ENCODE data around the gene ATP8A2. TPM values are rescaled to one million over a fixed set of nuclear protein-coding genes. Genes with fewer than 3 reads are reported as not detected.

ATP8A2 gene
- total and polyA plus RNA-seq, 2 of the 4 experiments (the other 2 are of a cell fraction), result 0.02 to 0.18 TPM

DNA sequence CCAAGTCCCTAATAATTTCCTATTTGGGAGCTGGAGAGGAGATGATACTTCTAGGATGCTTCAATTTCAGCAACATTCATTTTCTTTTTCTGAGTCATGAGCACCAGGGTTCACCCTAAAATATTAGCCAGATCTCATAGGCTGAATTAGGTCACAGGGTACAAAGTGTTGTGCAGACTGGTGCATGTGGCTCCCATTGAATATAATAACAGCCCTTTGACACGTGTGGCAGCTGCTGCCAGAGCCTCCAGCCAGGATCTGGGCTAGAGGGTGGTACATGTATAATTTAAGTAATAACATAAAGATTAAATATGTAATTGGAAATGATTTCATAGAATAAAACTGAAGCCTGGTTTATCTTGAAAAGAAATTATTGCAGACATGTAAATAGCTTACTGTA, 244.9 kb downstream of the ATP8A2 start:
- H2BK5ac ChIP-seq (ENCODE audit: low read depth, low read length, poor library complexity, severe bottlenecking), result no peak overlapping the region
- ChIA-PET CTCF (no interaction called here), POLR2A (ENCODE audit: unreplicated experiment) (no interaction called here)
- H3K27me3 ChIP-seq (ENCODE audit: control insufficient read depth, insufficient read depth, low read length), result no peaks in the 10 kb centered on the region
- H3K9me3 ChIP-seq (ENCODE audit: control insufficient read depth, insufficient read depth, low read length), result no peaks in the 10 kb centered on the region
- ATAC-seq (ENCODE audit: low read depth) (no peak), DNase-seq (no peak)
- H3K4me3 ChIP-seq (ENCODE audit: insufficient read depth, low read depth, low read length), result no peak overlapping the region
- no peak overlapping the region for H3K9ac ChIP-seq (ENCODE audit: low read depth, low read length)
- TF ChIP-seq FOS (IDR thresholded peaks at IDR 0.05; ENCODE audit: low read depth, low read length) (no peak), MXI1 (IDR thresholded peaks at IDR 0.05; ENCODE audit: borderline replicate concordance, low read depth, low read length) (no peak), RCOR1 (IDR thresholded peaks at IDR 0.05; ENCODE audit: insufficient replicate concordance, low read length) (no peak), MAFK (IDR thresholded peaks at IDR 0.05; ENCODE audit: low read depth, low read length) (0 out of 2 replicates have a peak, but pooled peaks have one; percentile 1)
- TF ChIP-seq, protein P1, sequence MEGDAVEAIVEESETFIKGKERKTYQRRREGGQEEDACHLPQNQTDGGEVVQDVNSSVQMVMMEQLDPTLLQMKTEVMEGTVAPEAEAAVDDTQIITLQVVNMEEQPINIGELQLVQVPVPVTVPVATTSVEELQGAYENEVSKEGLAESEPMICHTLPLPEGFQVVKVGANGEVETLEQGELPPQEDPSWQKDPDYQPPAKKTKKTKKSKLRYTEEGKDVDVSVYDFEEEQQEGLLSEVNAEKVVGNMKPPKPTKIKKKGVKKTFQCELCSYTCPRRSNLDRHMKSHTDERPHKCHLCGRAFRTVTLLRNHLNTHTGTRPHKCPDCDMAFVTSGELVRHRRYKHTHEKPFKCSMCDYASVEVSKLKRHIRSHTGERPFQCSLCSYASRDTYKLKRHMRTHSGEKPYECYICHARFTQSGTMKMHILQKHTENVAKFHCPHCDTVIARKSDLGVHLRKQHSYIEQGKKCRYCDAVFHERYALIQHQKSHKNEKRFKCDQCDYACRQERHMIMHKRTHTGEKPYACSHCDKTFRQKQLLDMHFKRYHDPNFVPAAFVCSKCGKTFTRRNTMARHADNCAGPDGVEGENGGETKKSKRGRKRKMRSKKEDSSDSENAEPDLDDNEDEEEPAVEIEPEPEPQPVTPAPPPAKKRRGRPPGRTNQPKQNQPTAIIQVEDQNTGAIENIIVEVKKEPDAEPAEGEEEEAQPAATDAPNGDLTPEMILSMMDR (conservative IDR thresholded peaks at IDR 0.05; ENCODE audit: low read depth, low read length), result no peak
- no peak overlapping the region for H3K18ac ChIP-seq (ENCODE audit: low read depth, low read length)
- H4K91ac ChIP-seq (ENCODE audit: insufficient read depth, low read depth, low read length), result no peak overlapping the region
- H3K36me3 ChIP-seq (ENCODE audit: control insufficient read depth, insufficient read depth, low read length), result no peaks in the 10 kb centered on the region
- H3K9me1 ChIP-seq (ENCODE audit: insufficient read depth, low read length), result no peaks in the 10 kb centered on the region
- no peak overlapping the region for H3K4me2 ChIP-seq (ENCODE audit: low read depth, low read length)
- no peak overlapping the region for H2AK5ac ChIP-seq (ENCODE audit: low read depth, low read length)
- no peaks in the 10 kb centered on the region for H3K4me1 ChIP-seq (ENCODE audit: control insufficient read depth, insufficient read depth, low read length)
- intact Hi-C loops (cut with micrococcal nuclease), result no loop called here
- no peaks in the 10 kb centered on the region for H3K79me1 ChIP-seq (ENCODE audit: low read depth in 1 of 2, low read length in 2 of 2)
- no peak overlapping the region for H3K23ac ChIP-seq (ENCODE audit: low read depth, low read length)
- H3K27ac ChIP-seq (ENCODE audit: insufficient read depth, low read length), result no peak overlapping the region
- H2AFZ ChIP-seq (replicated peaks; ENCODE audit: low read length, poor library complexity), result no peak overlapping the region
- no peak overlapping the region for H3K4ac ChIP-seq (ENCODE audit: low read depth, low read length)
- in situ Hi-C loops (cut with MboI; ENCODE audit: low sequenced_read_pairs), result no loop called here
- H4K8ac ChIP-seq (ENCODE audit: low read depth in 2 of 2, low read length in 2 of 2), result no peak overlapping the region
- no peak overlapping the region for H3K14ac ChIP-seq (replicated peaks; ENCODE audit: low read depth, low read length)
- H2BK120ac ChIP-seq (ENCODE audit: low read depth, low read length), result no peak overlapping the region
- H3K56ac ChIP-seq (ENCODE audit: extremely low read depth, insufficient read depth, low read length), result no peak overlapping the region
- no peak overlapping the region for H2BK20ac ChIP-seq (ENCODE audit: low read depth, low read length)
- no peaks in the 10 kb centered on the region for H4K20me1 ChIP-seq (ENCODE audit: insufficient read depth, low read length)
- WGBS, 2 experiments (ENCODE audit: extremely low coverage in 2 of 2, insufficient read length in 1 of 2), result no CpG with 5 or more reads among the region's 1 CpG
- no TSS peak for BruUV-seq (replicated peaks)
- H4K5ac ChIP-seq (ENCODE audit: low read depth, low read length), result no peak overlapping the region
- no peak overlapping the region for H2AK9ac ChIP-seq (replicated peaks; ENCODE audit: low read depth, low read length, poor library complexity)
- H2BK15ac ChIP-seq (ENCODE audit: low read depth, low read length), result no peak overlapping the region
- dilution Hi-C loops (cut with HindIII; ENCODE audit: low sequenced_read_pairs, unreplicated experiment), result no loop called here
